Motor neuron (in vitro differentiated cells): ENCODE data around the gene SLC22A17. TPM values are rescaled to one million over a fixed set of nuclear protein-coding genes. Genes with fewer than 3 reads are reported as not detected.

Experiments
- ATAC-seq, 8 experiments: fragments of 200-7000 bp; cut with Tn5 transposase; replicated peaks in 6 of 8; 2 replicates each; pipeline ENCODE4 v1.8.0; 2021; ENCODE audit warnings: mild to moderate bottlenecking in 8 of 8, moderate library complexity in 8 of 8
- H3K27ac ChIP-seq, 2 donors: fragments of 250-450 bp; sonication (Bioruptor Pico); 2 replicates each; pipeline ENCODE4 v1.9.0; 2021; ENCODE audit warnings: antibody characterized with exemption in 2 of 2, mild to moderate bottlenecking in 2 of 2, moderate library complexity in 1 of 2
- H3K4me1 ChIP-seq, 2 donors: fragments of 250-450 bp; sonication (Bioruptor Pico); replicated peaks in 1 of 2; 2 replicates each; pipeline ENCODE4 v1.6.1; 2021; ENCODE audit warnings: antibody characterized with exemption in 2 of 2, mild to moderate bottlenecking in 2 of 2, moderate library complexity in 1 of 2
- H3K4me3 ChIP-seq, 5 donors: fragments of 250-450 bp; sonication (Bioruptor Pico); 2 replicates each; pipeline ENCODE4 v1.9.0; 2021; ENCODE audit warnings: antibody characterized with exemption in 5 of 5, mild to moderate bottlenecking in 5 of 5, moderate library complexity in 4 of 5
- WGBS, 10 experiments: fragments of 450-650 bp; shearing (Covaris generic); methylation state at CpG; one replicate each; pipeline ENCODE4 v1.0.0; 2022; 5-methylcytosine and 5-hydroxymethylcytosine counted together
- in situ Hi-C, 9 experiments: fragments of 400-800 bp; cut with MboI; loops; one replicate each; pipeline ENCODE4 v1.15.0; 2021; ENCODE audit warnings: low sequenced_read_pairs in 9 of 9, low pct_unique_long_range_greater_than_20kb in 2 of 9; ENCODE audit not compliant: unreplicated experiment in 9 of 9
- total RNA-seq, 8 experiments: library from RNA; unstranded; fragments of 300-600 nt; gene quantifications; 2 replicates each; pipeline versions ENCODE4 v1.2.3 to v1.2.4, GENCODE V29; 2022

SLC22A17 gene
- total RNA-seq, 8 experiments from 2014 or later: 3.1 to 110 (median 39.3) TPM

GRCh38 chr14:23307146-23307530 lies 45.5 kb downstream of the SLC22A17 start:
- 0 to 20% (median 0%) methylated on average over 1 to 4 of the region's 5 CpGs; no CpG with 5 or more reads in 3 of the 10 experiments for WGBS, 10 experiments
- no peak for ATAC-seq
- in situ Hi-C loops: loop anchor here in 4 of 9 experiments (25.0 kb wide), 1 partner anchor 255 kb away; the partner anchor contains the start of genes AP1G2 (in 4 of the 4), THTPA (in 4 of the 4) and ZFHX2 (in 4 of the 4)
- Histone ChIP-seq H3K4me1 (peaks cover 18 to 21% of the 10 kb centered on the region in 2 donors), H3K27ac (peak overlapping the region; percentile 90 to 91), H3K4me3 (peak overlapping the region; percentile 77 to 98 (median 93))

GRCh38 chr14:23306412-23307145 lies 46.1 kb downstream of the SLC22A17 start, which contains the start of gene BCL2L2:
TSS of gene BCL2L2 (plus strand) at chr14:23306833. CDS start at chr14:23307768, 935 bp downstream.
- in situ Hi-C loops: loop anchor here in 4 of 9 experiments (25.0 kb wide), 1 partner anchor 256 kb away; the partner anchor contains the start of genes AP1G2 (in 4 of the 4), THTPA (in 4 of the 4) and ZFHX2 (in 4 of the 4)
- Histone ChIP-seq H3K4me3 (peak within 1 kb of the TSS; percentile 77 to 98 (median 93)), H3K4me1 (peaks cover 18 to 21% of the 10 kb centered on the region in 2 donors), H3K27ac (peak within 1 kb of the TSS; percentile 90 to 91)
- ATAC-seq: peak; percentile 35 to 60 (median 56)
- WGBS, 10 experiments: 0 to 3% (median 0%) methylated on average over 1 to 5 of the region's 24 CpGs; no CpG with 5 or more reads in 3 of the 10 experiments

- in situ Hi-C loops: loop anchor here in 4 of 9 experiments (25.0 kb wide), 1 partner anchor 260 kb away; the partner anchor contains the start of genes AP1G2 (in 4 of the 4), THTPA (in 4 of the 4) and ZFHX2 (in 4 of the 4)
- peak within 1 kb of the TSS; percentile 42 to 63 (median 51) for H3K4me3 ChIP-seq
- peak within 1 kb of the TSS; percentile 88 to 94 for H3K27ac ChIP-seq
- ATAC-seq: peak; percentile 5 to 36 (median 18)
- H3K4me1 ChIP-seq: peaks cover 21 to 22% of the 10 kb centered on the region in 2 donors
- WGBS, 10 experiments: 0 to 79% (median 18%) methylated on average over 1 to 14 of the region's 81 CpGs; no CpG with 5 or more reads in 3 of the 10 experiments
Measured at GRCh38 chr14:23302290-23303225, 50.1 kb downstream of the SLC22A17 start, which contains the start of gene PPP1R3E. TSS of gene PPP1R3E (minus strand) at chr14:23302859. CDS start at chr14:23302576, 283 bp downstream.

GRCh38 chr14:23301969-23302289 lies 50.8 kb downstream of the SLC22A17 start:
- ATAC-seq: peak in 3 of 8 experiments; percentile 5 to 18 (median 7)
- WGBS, 10 experiments: 2% methylated on average over 11 of the region's 25 CpGs; no CpG with 5 or more reads in 9 of the 10 experiments
- Histone ChIP-seq H3K4me3 (peak overlapping the region; percentile 42 to 63 (median 51)), H3K4me1 (peaks cover 17 to 18% of the 10 kb centered on the region in 2 donors), H3K27ac (peak overlapping the region; percentile 88 to 94)
- in situ Hi-C loops: loop anchor here in 4 of 9 experiments (25.0 kb wide), 1 partner anchor 260 kb away; the partner anchor contains the start of genes AP1G2 (in 4 of the 4), THTPA (in 4 of the 4) and ZFHX2 (in 4 of the 4)

- Histone ChIP-seq H3K27ac (peak overlapping the region; percentile 95 to 97), H3K4me3 (peak overlapping the region; percentile 45 to 68 (median 62)), H3K4me1 (peaks cover 17 to 18% of the 10 kb centered on the region in 2 donors)
- in situ Hi-C loops: loop anchor here in 4 of 9 experiments (25.0 kb wide), 1 partner anchor 261 kb away; the partner anchor contains the start of genes AP1G2 (in 4 of the 4), THTPA (in 4 of the 4) and ZFHX2 (in 4 of the 4)
- peak; percentile 73 to 86 (median 84) for ATAC-seq
- WGBS, 10 experiments: 0 to 10% methylated on average over 2 to 3 of the region's 87 CpGs; no CpG with 5 or more reads in 8 of the 10 experiments
Measured at GRCh38 chr14:23301288-23301968, 51.3 kb downstream of the SLC22A17 start.

- peak overlapping the region; percentile 45 to 68 (median 62) for H3K4me3 ChIP-seq
- H3K4me1 ChIP-seq: peaks cover 13 to 20% of the 10 kb centered on the region in 2 donors
- in situ Hi-C loops: loop anchor here in 4 of 9 experiments (25.0 kb wide), 1 partner anchor 262 kb away; the partner anchor contains the start of genes AP1G2 (in 4 of the 4), THTPA (in 4 of the 4) and ZFHX2 (in 4 of the 4)
- ATAC-seq: no peak
- 0 to 26% (median 4%) methylated on average over 1 to 6 of the region's 13 CpGs; no CpG with 5 or more reads in 1 of the 10 experiments for WGBS, 10 experiments
- H3K27ac ChIP-seq: peak overlapping the region; percentile 95 to 97
Measured at GRCh38 chr14:23300687-23301223, 51.9 kb downstream of the SLC22A17 start.

- in situ Hi-C loops: loop anchor here in 4 of 9 experiments (25.0 kb wide), 1 partner anchor 262 kb away; the partner anchor contains the start of genes AP1G2 (in 4 of the 4), THTPA (in 4 of the 4) and ZFHX2 (in 4 of the 4)
- 20 to 94% (median 64%) methylated on average over 1 to 6 of the region's 10 CpGs for WGBS, 10 experiments
- Histone ChIP-seq H3K4me3 (peak overlapping the region; percentile 45 to 68 (median 62)), H3K27ac (peak overlapping the region; percentile 95 to 97), H3K4me1 (peaks cover 11 to 20% of the 10 kb centered on the region in 2 donors)
- no peak for ATAC-seq
Measured at GRCh38 chr14:23299986-23300686, 52.6 kb downstream of the SLC22A17 start.

GRCh38 chr14:23299211-23299957 lies 53.3 kb downstream of the SLC22A17 start:
- peaks cover 11 to 24% of the 10 kb centered on the region in 2 donors for H3K4me1 ChIP-seq

GRCh38 chr14:23297611-23298277 lies 54.9 kb downstream of the SLC22A17 start:
- Histone ChIP-seq H3K4me3 (no peak overlapping the region), H3K4me1 (peaks cover 11 to 21% of the 10 kb centered on the region in 2 donors), H3K27ac (no peak overlapping the region)
- no peak for ATAC-seq
- WGBS, 10 experiments: 83 to 100% (median 93%) methylated on average over 2 to 5 of the region's 7 CpGs; no CpG with 5 or more reads in 3 of the 10 experiments
- in situ Hi-C loops: no loop called here

More at GRCh38 chr14:23299211-23299957, 53.3 kb downstream of the SLC22A17 start:
- in situ Hi-C loops: no loop called here
- 78 to 100% (median 91%) methylated on average over 1 to 2 of the region's 2 CpGs; no CpG with 5 or more reads in 1 of the 10 experiments for WGBS, 10 experiments
- Histone ChIP-seq H3K27ac (no peak overlapping the region), H3K4me3 (peak overlapping the region in 1 of 5 donors; percentile 62)
- ATAC-seq: no peak

- in situ Hi-C loops: no loop called here
- peaks cover 11 to 21% of the 10 kb centered on the region in 2 donors for H3K4me1 ChIP-seq
- no peak overlapping the region for H3K4me3 ChIP-seq
- 73 to 100% (median 92%) methylated on average over 1 to 6 of the region's 7 CpGs; no CpG with 5 or more reads in 1 of the 10 experiments for WGBS, 10 experiments
- no peak for ATAC-seq
- no peak overlapping the region for H3K27ac ChIP-seq
Measured at GRCh38 chr14:23297096-23297495, 55.6 kb downstream of the SLC22A17 start.
